ENCODE data around the gene ATP2B2. TPM values are rescaled to one million over a fixed set of nuclear protein-coding genes. Genes with fewer than 3 reads are reported as not detected.

Gene ATP2B2
- total and polyA plus RNA-seq, 10 of the 15 experiments (the other 5 are each of a cell fraction or from before 2014, with no cell fraction given), result 0.04 TPM; not detected in 9

GRCh38 chr3:10489746-10490483, 15.5 kb downstream of the ATP2B2 start:
- POLR2A ChIA-PET, result interaction anchor here (0.7 kb wide), 1 partner anchor 350 kb away, joined by 7 read pairs; no protein-coding TSS in a partner anchor

More at GRCh38 chr3:10489746-10490483, 15.5 kb downstream of the ATP2B2 start:
- Histone ChIP-seq H3K4me1 (ENCODE audit: control insufficient read depth, insufficient read depth, low read length) (no peaks in the 10 kb centered on the region), H3K79me2 (ENCODE audit: control insufficient read depth, insufficient read depth, low read length) (no peaks in the 10 kb centered on the region), H3K27me3 (replicated peaks in 1 of 2; ENCODE audit: control insufficient read depth in 2 of 2, insufficient read depth in 2 of 2, low read length in 1 of 2) (peaks cover 0 to 2% of the 10 kb centered on the region in 2 experiments; a peak in 1 of 4 replicates), H3K27ac (ENCODE audit: control insufficient read depth, insufficient read depth) (no peak overlapping the region), H4K20me1 (ENCODE audit: control insufficient read depth, insufficient read depth) (no peaks in the 10 kb centered on the region), H3K9ac (ENCODE audit: control insufficient read depth, insufficient read depth, low read length) (no peak overlapping the region), H2AFZ (ENCODE audit: control insufficient read depth, low read depth, low read length) (no peak overlapping the region), H3K36me3 (ENCODE audit: control insufficient read depth in 2 of 2, insufficient read depth in 2 of 2, low read length in 1 of 2) (no peaks in the 10 kb centered on the region), H3K4me3 (no peak overlapping the region), H3K4me2 (ENCODE audit: control insufficient read depth, insufficient read depth) (no peak overlapping the region), H3K9me3 (replicated peaks; ENCODE audit: control insufficient read depth, insufficient read depth, low read length) (no peaks in the 10 kb centered on the region)
- ChIA-PET RAD21 (ENCODE audit: unreplicated experiment) (interaction anchor here (0.6 kb wide), 1 partner anchor 915 kb away, joined by 3 read pairs; no protein-coding TSS in a partner anchor), CTCF (no interaction called here), SMC1A (ENCODE audit: uncharacterized antibody, unreplicated experiment) (no interaction called here)
- intact Hi-C loops (cut with micrococcal nuclease; ENCODE audit: unreplicated experiment) (no loop called here), in situ Hi-C loops (cut with MboI) (no loop called here)
- TF ChIP-seq MLLT1 (IDR thresholded peaks at IDR 0.05), result no peak
- no peak for TF ChIP-seq EP300 (IDR thresholded peaks at IDR 0.05; ENCODE audit: borderline replicate concordance in 1 of 2, control insufficient read depth in 1 of 2, low read depth in 2 of 2, low read length in 2 of 2)
- no peak for TF ChIP-seq PML (IDR thresholded peaks at IDR 0.05; ENCODE audit: low read length)
- TF ChIP-seq TCF7 (IDR thresholded peaks at IDR 0.05; ENCODE audit: borderline replicate concordance), result no peak
- no peak for TF ChIP-seq GABPA (IDR thresholded peaks at IDR 0.05; ENCODE audit: low read depth)
- no peak for TF ChIP-seq ZNF384 (IDR thresholded peaks at IDR 0.05; ENCODE audit: borderline replicate concordance, low read depth, low read length)
- no peak for TF ChIP-seq STAT1 (conservative IDR thresholded peaks at IDR 0.05)
- TF ChIP-seq YBX1 (IDR thresholded peaks at IDR 0.05), result no peak
- WGBS (ENCODE audit: insufficient coverage, insufficient replicate concordance, low lambda C conversion rate, missing lambda C conversion rate), result 40% methylated on average over 10 of the region's 10 CpGs
- DNase-seq (ENCODE audit: low read depth, low spot score) (no peak), FAIRE-seq (no peak), ATAC-seq (no peak)
- BruUV-seq (replicated peaks), result no TSS peak
